Endodermal cell (in vitro differentiated cells): Measurements from ENCODE around the gene UBE2Q1. TPM values are rescaled to one million over a fixed set of nuclear protein-coding genes. Genes with fewer than 3 reads are reported as not detected.

Experiments
- DNase-seq: peaks from one replicate; pipeline ENCODE4 v3.0.0-alpha.2; 2017
- H3K27ac ChIP-seq: 2 replicates; pipeline ENCODE4 v1.5.1; 2013; ENCODE audit warnings: mild to moderate bottlenecking, low read depth, low read length, moderate library complexity
- H3K27me3 ChIP-seq: 2 replicates; pipeline ENCODE4 v1.6.1; 2013; ENCODE audit warnings: mild to moderate bottlenecking, low read length, moderate library complexity; ENCODE audit not compliant: insufficient read depth, control insufficient read depth, poor library complexity, severe bottlenecking
- H3K36me3 ChIP-seq: 2 replicates; pipeline ENCODE4 v1.7.0; 2013; ENCODE audit warnings: mild to moderate bottlenecking, low read length, moderate library complexity; ENCODE audit not compliant: control insufficient read depth, insufficient read depth
- H3K4me1 ChIP-seq: one replicate; pipeline ENCODE4 v1.7.0; 2013; ENCODE audit warnings: low read length; ENCODE audit not compliant: control insufficient read depth, insufficient read depth
- H3K4me3 ChIP-seq: 2 replicates; pipeline ENCODE4 v1.5.1; 2013; ENCODE audit warnings: mild to moderate bottlenecking, low read length, moderate library complexity
- H3K9ac ChIP-seq: 2 replicates; pipeline ENCODE4 v1.6.1; 2013; ENCODE audit warnings: mild to moderate bottlenecking, low read length, moderate library complexity; ENCODE audit not compliant: poor library complexity, severe bottlenecking; ENCODE audit errors: extremely low read depth
- H3K9me3 ChIP-seq: 2 replicates; pipeline ENCODE4 v1.6.1; 2013; ENCODE audit warnings: mild to moderate bottlenecking, low read length, moderate library complexity; ENCODE audit not compliant: control insufficient read depth
- H3K27ac Mint-ChIP-seq: 2 replicates; pipeline ENCODE4 v1.8.0; 2020; ENCODE audit warnings: mixed read lengths
- H3K27me3 Mint-ChIP-seq: 2 replicates; pipeline ENCODE4 v1.8.0; 2021; ENCODE audit warnings: mild to moderate bottlenecking, mixed read lengths; ENCODE audit not compliant: insufficient read depth
- H3K36me3 Mint-ChIP-seq: 2 replicates; pipeline ENCODE4 v1.8.0; 2020; ENCODE audit warnings: low read depth, mixed read lengths
- H3K4me1 Mint-ChIP-seq: 2 replicates; pipeline ENCODE4 v1.8.0; 2020; ENCODE audit warnings: mixed read lengths
- H3K4me3 Mint-ChIP-seq: 2 replicates; pipeline ENCODE4 v1.8.0; 2020; ENCODE audit warnings: mild to moderate bottlenecking, moderate library complexity, mixed read lengths
- H3K9me3 Mint-ChIP-seq: 2 replicates; pipeline ENCODE4 v1.8.0; 2020; ENCODE audit warnings: mild to moderate bottlenecking, mixed read lengths
- WGBS, 2 experiments: methylation state at CpG; one replicate each; pipeline versions ENCODE4 v1.1.5 to v1.1.7; 2013; ENCODE audit warnings: missing lambda C conversion rate in 2 of 2, mixed read lengths in 1 of 2; ENCODE audit not compliant: insufficient coverage in 1 of 2, insufficient read length in 1 of 2; 5-methylcytosine and 5-hydroxymethylcytosine counted together
- total RNA-seq, 2 donors: library from RNA; stranded (reverse); fragmentation: NEBNext Ultra II Directional in 1 of 2; extraction: Animal tissue kit (Norgen Biotek cat#: 25700) in 1 of 2; gene quantifications; 2 replicates in 1 of 2; 3 replicates in 1 of 2; pipeline ENCODE4 v1.2.1, GENCODE V29; 2021
- TF ChIP-seq, protein P1 (sequence below): fragments of 200-600 bp; sonication (generic); conservative IDR thresholded peaks from 2 replicates; pipeline ENCODE4 v1.5.0; 2021; ENCODE audit warnings: antibody characterized with exemption, mild to moderate bottlenecking

UBE2Q1 gene
- total RNA-seq, 2 donors from 2014 or later = 83.0 to 94.7 TPM

DNA sequence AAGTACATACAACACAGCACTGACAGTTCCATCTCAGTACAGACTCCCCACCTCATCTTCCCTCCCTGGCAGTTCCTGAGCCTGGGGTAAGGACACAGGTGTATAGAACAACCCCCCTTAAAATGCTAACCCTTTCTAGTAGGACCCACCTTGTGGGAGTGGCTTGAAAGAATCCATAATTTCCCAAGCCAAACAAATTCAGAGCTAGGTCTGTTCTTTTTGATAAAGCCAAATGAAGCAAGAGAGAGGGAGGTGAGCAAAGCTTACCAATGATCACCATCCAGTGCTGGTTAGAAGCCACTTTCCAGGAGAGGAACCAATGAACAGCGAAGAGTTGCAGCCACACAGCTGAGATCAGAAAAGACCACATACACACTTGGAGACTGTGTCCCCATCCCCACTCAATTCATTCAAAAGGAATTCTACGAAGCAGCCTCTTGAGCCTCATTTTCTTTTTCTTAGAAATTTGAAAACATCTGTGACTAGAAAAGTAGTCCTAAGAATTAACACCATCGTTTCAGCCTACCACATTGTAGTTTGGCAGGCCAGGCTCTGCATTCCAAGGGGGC lies 9.2 kb downstream of the UBE2Q1 start:
- TF ChIP-seq, protein P1, sequence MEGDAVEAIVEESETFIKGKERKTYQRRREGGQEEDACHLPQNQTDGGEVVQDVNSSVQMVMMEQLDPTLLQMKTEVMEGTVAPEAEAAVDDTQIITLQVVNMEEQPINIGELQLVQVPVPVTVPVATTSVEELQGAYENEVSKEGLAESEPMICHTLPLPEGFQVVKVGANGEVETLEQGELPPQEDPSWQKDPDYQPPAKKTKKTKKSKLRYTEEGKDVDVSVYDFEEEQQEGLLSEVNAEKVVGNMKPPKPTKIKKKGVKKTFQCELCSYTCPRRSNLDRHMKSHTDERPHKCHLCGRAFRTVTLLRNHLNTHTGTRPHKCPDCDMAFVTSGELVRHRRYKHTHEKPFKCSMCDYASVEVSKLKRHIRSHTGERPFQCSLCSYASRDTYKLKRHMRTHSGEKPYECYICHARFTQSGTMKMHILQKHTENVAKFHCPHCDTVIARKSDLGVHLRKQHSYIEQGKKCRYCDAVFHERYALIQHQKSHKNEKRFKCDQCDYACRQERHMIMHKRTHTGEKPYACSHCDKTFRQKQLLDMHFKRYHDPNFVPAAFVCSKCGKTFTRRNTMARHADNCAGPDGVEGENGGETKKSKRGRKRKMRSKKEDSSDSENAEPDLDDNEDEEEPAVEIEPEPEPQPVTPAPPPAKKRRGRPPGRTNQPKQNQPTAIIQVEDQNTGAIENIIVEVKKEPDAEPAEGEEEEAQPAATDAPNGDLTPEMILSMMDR = no peak
- DNase-seq = no peak
- Mint-ChIP-seq H3K4me3 (no peak overlapping the region), H3K27me3 (no peaks in the 10 kb centered on the region), H3K9me3 (no peaks in the 10 kb centered on the region), H3K4me1 (peaks cover 10% of the 10 kb centered on the region), H3K27ac (no peak overlapping the region), H3K36me3 (peaks cover 55% of the 10 kb centered on the region)
- Histone ChIP-seq H3K4me3 (no peak overlapping the region), H3K4me1 (no peaks in the 10 kb centered on the region), H3K9ac (no peak overlapping the region), H3K9me3 (no peaks in the 10 kb centered on the region), H3K36me3 (peaks cover 54% of the 10 kb centered on the region), H3K27ac (no peak overlapping the region), H3K27me3 (no peaks in the 10 kb centered on the region)
- 86 to 99% methylated on average over 1 to 3 of the region's 3 CpGs for WGBS, 2 experiments

DNA sequence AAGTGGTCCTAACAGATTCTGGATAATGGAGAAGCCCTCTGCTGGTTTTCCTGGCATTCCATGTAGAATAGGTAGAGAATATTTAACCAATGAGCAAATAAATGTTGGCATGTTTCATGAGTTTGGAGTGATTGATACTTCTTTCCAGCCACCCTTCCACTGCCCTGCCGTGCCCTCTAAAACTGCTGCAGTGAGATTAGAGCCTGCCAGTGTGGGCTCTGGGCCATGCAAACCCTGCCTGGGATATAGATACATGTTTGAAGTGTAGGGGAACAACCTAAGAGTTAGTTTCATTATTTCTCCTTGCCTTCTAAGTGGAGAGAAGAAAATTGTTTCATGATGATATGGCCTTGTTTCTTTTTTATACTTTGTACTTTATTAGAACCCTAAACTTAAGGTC lies 10.4 kb downstream of the UBE2Q1 start:
- Mint-ChIP-seq H3K27ac (no peak overlapping the region), H3K4me1 (peaks cover 10% of the 10 kb centered on the region), H3K4me3 (no peak overlapping the region), H3K27me3 (no peaks in the 10 kb centered on the region), H3K36me3 (peaks cover 43% of the 10 kb centered on the region), H3K9me3 (no peaks in the 10 kb centered on the region)
- H3K4me3 ChIP-seq = no peak overlapping the region
- no peak overlapping the region for H3K9ac ChIP-seq
- 89% methylated on average over 1 of the region's 1 CpG; no CpG with 5 or more reads in 1 of the 2 experiments for WGBS, 2 experiments
- DNase-seq = no peak
- TF ChIP-seq, protein P1 = no peak
- peaks cover 41% of the 10 kb centered on the region for H3K36me3 ChIP-seq
- H3K27ac ChIP-seq = no peak overlapping the region
- H3K27me3 ChIP-seq = no peaks in the 10 kb centered on the region
- no peaks in the 10 kb centered on the region for H3K4me1 ChIP-seq
- H3K9me3 ChIP-seq = no peaks in the 10 kb centered on the region

DNA sequence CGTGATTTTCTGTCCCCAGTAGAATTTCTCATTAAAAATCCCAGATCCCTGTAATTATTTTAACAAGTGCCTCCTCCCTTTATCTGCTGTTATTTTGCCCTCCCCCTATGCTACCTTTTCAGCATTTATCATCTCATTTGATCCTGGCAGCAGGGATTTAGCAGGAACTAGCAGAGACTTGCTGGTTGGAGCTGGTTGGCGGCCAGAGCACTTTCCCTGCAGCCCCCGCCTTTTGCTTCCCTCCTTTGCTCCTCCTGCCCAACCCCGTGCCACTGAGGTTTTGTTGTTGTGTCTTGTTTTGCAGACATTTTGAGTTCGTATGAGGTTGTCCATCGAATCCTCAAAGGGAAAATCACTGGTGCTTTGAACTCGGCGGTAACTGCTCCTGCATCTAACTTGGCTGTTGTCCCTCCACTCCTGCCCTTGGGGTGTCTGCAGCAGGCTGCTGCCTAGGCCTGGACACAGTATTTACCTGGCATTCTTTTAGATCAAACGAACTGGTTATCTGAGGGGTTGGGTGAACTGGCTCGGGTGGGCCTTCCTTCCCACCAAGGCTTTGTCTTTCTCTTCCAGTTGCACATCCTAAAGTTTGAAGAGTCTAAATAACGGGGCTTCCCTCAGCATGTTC lies 11.2 kb downstream of the UBE2Q1 start:
- TF ChIP-seq, protein P1 = no peak
- H3K4me3 Mint-ChIP-seq = no peak overlapping the region
- no peaks in the 10 kb centered on the region for H3K9me3 Mint-ChIP-seq
- Histone ChIP-seq H3K36me3 (peaks cover 33% of the 10 kb centered on the region), H3K4me1 (no peaks in the 10 kb centered on the region), H3K4me3 (no peak overlapping the region), H3K27me3 (no peaks in the 10 kb centered on the region), H3K27ac (no peak overlapping the region), H3K9ac (no peak overlapping the region), H3K9me3 (no peaks in the 10 kb centered on the region)
- H3K27ac Mint-ChIP-seq = peak overlapping the region; percentile 19
- H3K27me3 Mint-ChIP-seq = peaks cover under 1% of the 10 kb centered on the region
- peaks cover 10% of the 10 kb centered on the region for H3K4me1 Mint-ChIP-seq
- peaks cover 35% of the 10 kb centered on the region for H3K36me3 Mint-ChIP-seq
- 84 to 87% methylated on average over 5 to 11 of the region's 11 CpGs for WGBS, 2 experiments
- no peak for DNase-seq
